Gastrocnemius medialis (tissue), 4 donors: Measurements from ENCODE around the gene WDR54. TPM values are rescaled to one million over a fixed set of nuclear protein-coding genes. Genes with fewer than 3 reads are reported as not detected.

ENCODE experiments used
- ATAC-seq, 2 donors: fragments of 150-250 bp; one replicate each; pipeline ENCODE4 v1.9.1; 2016
- DNase-seq, 2 donors: peaks; one replicate each; pipeline ENCODE4 v3.0.0-alpha.2; 2019
- H3K27ac ChIP-seq, 4 donors: fragments of 200-600 bp; sonication (generic); 1 replicate in 1 of 4; 2 replicates in 3 of 4; pipeline ENCODE4 v1.5.1; 2016 to 2018; ENCODE audit warnings: mild to moderate bottlenecking in 2 of 4, moderate library complexity in 1 of 4
- H3K27me3 ChIP-seq, 3 donors: fragments of 200-600 bp; sonication (generic) in 2 of 3; 1 replicate in 1 of 3; 2 replicates in 2 of 3; pipeline versions ENCODE4 v1.5.1 to v1.6.0; 2016 to 2019; ENCODE audit warnings: mild to moderate bottlenecking in 1 of 3, moderate library complexity in 1 of 3
- H3K36me3 ChIP-seq, 2 donors: fragments of 200-600 bp; sonication (generic) in 1 of 2; one replicate each; pipeline ENCODE4 v1.5.1; 2017 to 2018
- H3K4me1 ChIP-seq, 2 donors: fragments of 200-600 bp; sonication (generic) in 1 of 2; one replicate each; pipeline ENCODE4 v1.5.1; 2016 to 2017; ENCODE audit warnings: mild to moderate bottlenecking in 2 of 2
- H3K4me3 ChIP-seq, 4 donors: fragments of 200-600 bp; sonication (generic) in 3 of 4; 1 replicate in 1 of 4; 2 replicates in 3 of 4; pipeline ENCODE4 v1.5.1; 2016 to 2019; ENCODE audit warnings: mild to moderate bottlenecking in 2 of 4
- H3K9me3 ChIP-seq, 3 donors: fragments of 200-600 bp; sonication (generic) in 2 of 3; 1 replicate in 1 of 3; 2 replicates in 2 of 3; pipeline ENCODE4 v1.5.1; 2016 to 2019
- CTCF ChIP-seq, 5 experiments: fragments of 450-650 bp in 3 of 5; fragments of 200-600 bp in 2 of 5; sonication (generic) in 2 of 5; IDR thresholded peaks in 4 of 5; conservative IDR thresholded peaks in 1 of 5; 1 replicate in 4 of 5; 2 replicates in 1 of 5; pipeline ENCODE4 v1.5.1; 2016 to 2019; ENCODE audit warnings: antibody characterized with exemption in 5 of 5, mild to moderate bottlenecking in 3 of 5, moderate library complexity in 3 of 5
- POLR2A ChIP-seq, 2 donors: fragments of 450-650 bp; IDR thresholded peaks; one replicate each; pipeline ENCODE4 v1.6.1; 2017; ENCODE audit warnings: antibody characterized with exemption in 2 of 2, mild to moderate bottlenecking in 2 of 2, moderate library complexity in 2 of 2
- in situ Hi-C, 4 donors: fragments of 200-750 bp; cut with MboI; loops; one replicate each; pipeline versions ENCODE4 v1.15.0 to v1.8.0; 2017; ENCODE audit warnings: low sequenced_read_pairs in 4 of 4
- intact Hi-C: fragments of 100-400 bp; cut with DNase I; formaldehyde crosslinking; loops from one replicate; pipeline ENCODE4 v1.15.1; 2023; ENCODE audit warnings: low total_unique reads
- total RNA-seq, 4 donors: library from RNA; depleted of rRNA; stranded (reverse); fragments of >200 nt; gene quantifications; one replicate each; pipeline versions ENCODE4 v1.1.0 to v1.2.3, GENCODE V29; 2016

The WDR54 gene
- total RNA-seq, 4 donors from 2014 or later, result 0.51 to 2.1 (median 1.4) TPM

- intact Hi-C loops, result loop anchor here (10.0 kb wide), 2 partner anchors 457 to 647 kb away; partner anchors contain the start of genes DGUOK and TPRKB
- DNase-seq (no peak), ATAC-seq (no peak)
- Histone ChIP-seq H3K9me3 (no peaks in the 10 kb centered on the region), H3K27ac (no peak overlapping the region), H3K27me3 (no peaks in the 10 kb centered on the region), H3K36me3 (peaks cover 0 to 12% of the 10 kb centered on the region in 2 donors), H3K4me1 (peaks cover 49 to 55% of the 10 kb centered on the region in 2 donors), H3K4me3 (no peak overlapping the region)
- in situ Hi-C loops, result no loop called here
- TF ChIP-seq POLR2A (IDR thresholded peaks at IDR 0.05) (no peak), CTCF (IDR thresholded peaks at IDR 0.05 in 4 of 5, conservative IDR thresholded peaks at IDR 0.05 in 1 of 5) (no peak)
Observed at GRCh38 chr2:74381751-74382150, 39.8 kb upstream of the WDR54 start.

- no peaks in the 10 kb centered on the region for H3K36me3 ChIP-seq
- no peak for ATAC-seq
- in situ Hi-C loops (no loop called here), intact Hi-C loops (loop anchor here (10.0 kb wide), 2 partner anchors 458 to 648 kb away; partner anchors contain the start of genes DGUOK and TPRKB)
- TF ChIP-seq CTCF (IDR thresholded peaks at IDR 0.05 in 4 of 5, conservative IDR thresholded peaks at IDR 0.05 in 1 of 5), result no peak
- no peak for TF ChIP-seq POLR2A (IDR thresholded peaks at IDR 0.05)
- no peak for DNase-seq
- no peaks in the 10 kb centered on the region for H3K9me3 ChIP-seq
- no peak overlapping the region for H3K4me3 ChIP-seq
- no peaks in the 10 kb centered on the region for H3K27me3 ChIP-seq
- H3K4me1 ChIP-seq, result peaks cover 55 to 69% of the 10 kb centered on the region in 2 donors
- H3K27ac ChIP-seq, result peak overlapping the region in 2 of 4 donors; percentile 12 to 14
Observed at GRCh38 chr2:74383254-74383653, 38.3 kb upstream of the WDR54 start.

GRCh38 chr2:74384051-74384450 lies 37.5 kb upstream of the WDR54 start:
- ATAC-seq (no peak), DNase-seq (no peak)
- Histone ChIP-seq H3K4me1 (peaks cover 62 to 77% of the 10 kb centered on the region in 2 donors), H3K27ac (no peak overlapping the region), H3K27me3 (no peaks in the 10 kb centered on the region), H3K36me3 (no peaks in the 10 kb centered on the region), H3K9me3 (no peaks in the 10 kb centered on the region), H3K4me3 (no peak overlapping the region)
- intact Hi-C loops (loop anchor here (10.0 kb wide), 2 partner anchors 459 to 649 kb away; partner anchors contain the start of genes DGUOK and TPRKB), in situ Hi-C loops (no loop called here)
- TF ChIP-seq POLR2A (IDR thresholded peaks at IDR 0.05) (no peak), CTCF (IDR thresholded peaks at IDR 0.05 in 4 of 5, conservative IDR thresholded peaks at IDR 0.05 in 1 of 5) (no peak)

- Histone ChIP-seq H3K27ac (no peak overlapping the region), H3K4me3 (no peak overlapping the region), H3K27me3 (no peaks in the 10 kb centered on the region), H3K4me1 (peaks cover 62 to 78% of the 10 kb centered on the region in 2 donors), H3K9me3 (no peaks in the 10 kb centered on the region), H3K36me3 (no peaks in the 10 kb centered on the region)
- in situ Hi-C loops (no loop called here), intact Hi-C loops (loop anchor here (10.0 kb wide), 2 partner anchors 461 to 651 kb away; partner anchors contain the start of genes DGUOK and TPRKB)
- no peak for DNase-seq
- ATAC-seq, result no peak
- TF ChIP-seq POLR2A (IDR thresholded peaks at IDR 0.05) (no peak), CTCF (IDR thresholded peaks at IDR 0.05 in 4 of 5, conservative IDR thresholded peaks at IDR 0.05 in 1 of 5) (no peak)
Observed at GRCh38 chr2:74385396-74385795, 36.1 kb upstream of the WDR54 start.

GRCh38 chr2:74387346-74387745 lies 34.2 kb upstream of the WDR54 start:
- Histone ChIP-seq H3K4me3 (no peak overlapping the region), H3K27ac (peak overlapping the region in 3 of 4 donors; percentile 2 to 32 (median 23)), H3K27me3 (no peaks in the 10 kb centered on the region), H3K4me1 (peaks cover 54 to 66% of the 10 kb centered on the region in 2 donors), H3K36me3 (no peaks in the 10 kb centered on the region), H3K9me3 (no peaks in the 10 kb centered on the region)
- no peak for TF ChIP-seq POLR2A (IDR thresholded peaks at IDR 0.05)
- TF ChIP-seq CTCF (IDR thresholded peaks at IDR 0.05 in 4 of 5, conservative IDR thresholded peaks at IDR 0.05 in 1 of 5), result no peak
- ATAC-seq (no peak), DNase-seq (no peak)
- intact Hi-C loops, result loop anchor here (10.0 kb wide), 2 partner anchors 463 to 653 kb away; partner anchors contain the start of genes DGUOK and TPRKB
- in situ Hi-C loops, result no loop called here
